Large intestine (tissue), 3 donors: ENCODE results near the gene TMUB1. TPM values are rescaled to one million over a fixed set of nuclear protein-coding genes. Genes with fewer than 3 reads are reported as not detected.
A peak's percentile ranks its signal among the peaks of the same experiment; 100 is the strongest.

ENCODE experiments used
- DNase-seq, 2 donors: peaks; one replicate each; pipeline versions ENCODE4 v3.0.0 to v3.0.0-alpha.2; 2013
- H3K27ac ChIP-seq: one replicate; pipeline ENCODE4 v1.5.1; 2013; ENCODE audit warnings: low read length
- H3K27me3 ChIP-seq: 2 replicates; pipeline ENCODE4 v1.6.1; 2013; ENCODE audit warnings: low read length; ENCODE audit not compliant: control insufficient read depth, insufficient read depth
- H3K36me3 ChIP-seq: 2 replicates; pipeline ENCODE4 v1.6.1; 2013; ENCODE audit warnings: low read length; ENCODE audit not compliant: control insufficient read depth, insufficient read depth
- H3K4me1 ChIP-seq: one replicate; pipeline ENCODE4 v1.6.1; 2013; ENCODE audit warnings: low read length; ENCODE audit not compliant: control insufficient read depth, insufficient read depth
- H3K4me3 ChIP-seq: one replicate; pipeline ENCODE4 v1.5.1; 2013; ENCODE audit warnings: low read length
- H3K9me3 ChIP-seq: one replicate; pipeline ENCODE4 v1.6.1; 2013; ENCODE audit warnings: mild to moderate bottlenecking, low read depth, low read length, moderate library complexity; ENCODE audit not compliant: control insufficient read depth
- WGBS: methylation state at CpG from one replicate; pipeline ENCODE4 v1.1.5; 2013; ENCODE audit warnings: low lambda C conversion rate; ENCODE audit not compliant: insufficient coverage; 5-methylcytosine and 5-hydroxymethylcytosine counted together
- polyA plus RNA-seq: library from polyadenylated mRNA; unstranded; fragments of 120-200 nt; gene quantifications from one replicate; pipeline ENCODE4 v1.2.1, GENCODE V29; 2013

TMUB1 gene
- polyA plus RNA-seq, 1 donor, result 61.8 TPM

DNA sequence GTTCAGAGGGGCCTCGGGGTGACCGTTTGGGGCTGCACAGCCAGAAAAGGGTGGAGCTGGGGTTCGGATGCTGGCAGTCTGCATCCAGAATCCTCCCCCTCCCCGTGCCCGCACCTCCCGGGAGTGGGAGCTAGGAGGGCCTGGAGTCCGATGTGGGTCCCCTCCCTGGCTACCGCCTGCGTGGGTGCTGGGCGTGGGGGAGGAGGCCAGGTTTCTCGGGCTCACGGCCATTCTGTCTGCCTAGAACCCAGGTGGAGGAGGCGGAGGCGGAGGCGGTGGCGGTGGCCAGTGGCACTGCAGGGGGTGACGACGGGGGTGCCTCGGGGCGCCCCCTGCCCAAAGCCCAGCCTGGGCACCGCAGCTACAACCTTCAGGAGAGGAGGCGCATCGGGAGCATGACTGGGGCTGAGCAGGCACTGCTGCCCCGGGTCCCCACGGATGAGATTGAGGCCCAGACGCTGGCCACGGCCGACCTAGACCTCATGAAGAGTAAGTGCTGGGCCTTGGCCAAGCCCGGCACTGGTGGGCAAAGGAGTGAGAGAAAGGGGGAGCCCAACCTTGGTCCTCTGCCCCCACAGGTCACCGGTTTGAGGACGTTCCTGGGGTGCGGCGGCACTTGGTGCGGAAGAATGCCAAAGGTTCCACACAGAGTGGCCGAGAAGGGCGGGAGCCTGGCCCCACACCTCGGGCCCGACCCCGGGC, 16.9 kb downstream of the TMUB1 start:
- no CpG with 5 or more reads among the region's 39 CpGs for WGBS
- no peak overlapping the region for H3K4me3 ChIP-seq
- DNase-seq, result no peak
- H3K27ac ChIP-seq, result no peak overlapping the region
- no peaks in the 10 kb centered on the region for H3K27me3 ChIP-seq
- peaks cover 17% of the 10 kb centered on the region for H3K4me1 ChIP-seq
- H3K9me3 ChIP-seq, result no peaks in the 10 kb centered on the region
- H3K36me3 ChIP-seq, result peaks cover 71% of the 10 kb centered on the region

DNA sequence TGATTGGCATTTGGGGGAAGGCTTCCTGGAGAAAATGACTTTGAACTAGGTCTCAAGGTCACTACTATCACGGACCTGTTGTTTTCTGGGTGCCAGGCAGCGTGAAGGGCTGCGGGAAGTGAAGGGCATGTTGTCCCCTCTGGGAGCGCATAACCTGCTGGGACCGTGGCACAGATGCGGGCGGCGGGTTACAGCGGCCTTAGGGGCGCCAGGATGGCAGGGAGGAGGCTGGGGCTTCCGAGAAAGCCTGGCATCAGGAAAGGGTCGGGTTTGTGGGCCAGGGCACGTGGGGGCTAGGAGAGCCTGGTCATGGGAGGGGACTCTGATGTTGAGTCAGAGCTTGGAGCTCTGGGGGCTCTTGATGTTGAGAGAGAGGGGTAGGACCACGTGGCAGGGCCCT, 17.8 kb downstream of the TMUB1 start:
- Histone ChIP-seq H3K9me3 (no peaks in the 10 kb centered on the region), H3K4me1 (peaks cover 27% of the 10 kb centered on the region), H3K27me3 (no peaks in the 10 kb centered on the region), H3K36me3 (peaks cover 62% of the 10 kb centered on the region), H3K27ac (no peak overlapping the region), H3K4me3 (no peak overlapping the region)
- WGBS, result no CpG with 5 or more reads among the region's 14 CpGs
- no peak for DNase-seq

DNA sequence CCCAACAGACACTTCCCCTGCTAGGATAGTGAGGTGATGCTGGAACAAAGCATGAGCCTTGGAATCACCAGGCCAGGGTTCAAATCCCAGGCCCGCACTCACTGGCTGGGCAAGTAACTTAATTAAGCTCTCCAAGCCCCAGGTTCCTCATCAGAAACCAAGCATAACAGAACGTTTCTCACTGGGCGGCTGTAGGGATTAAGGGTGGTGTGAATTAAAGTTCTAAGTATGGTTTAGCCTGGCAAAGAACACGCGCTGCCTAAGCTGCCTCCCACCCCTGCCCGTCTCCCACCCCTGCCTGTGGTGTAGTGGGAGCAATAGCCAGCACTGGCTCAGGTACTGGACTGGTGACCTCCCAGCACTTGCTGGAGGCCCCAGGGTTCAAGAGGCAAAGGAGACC, 18.3 kb downstream of the TMUB1 start:
- H3K9me3 ChIP-seq, result no peaks in the 10 kb centered on the region
- peaks cover 56% of the 10 kb centered on the region for H3K36me3 ChIP-seq
- DNase-seq, result no peak
- no peak overlapping the region for H3K27ac ChIP-seq
- WGBS, result no CpG with 5 or more reads among the region's 6 CpGs
- H3K4me3 ChIP-seq, result no peak overlapping the region
- H3K27me3 ChIP-seq, result no peaks in the 10 kb centered on the region
- H3K4me1 ChIP-seq, result peaks cover 30% of the 10 kb centered on the region

DNA sequence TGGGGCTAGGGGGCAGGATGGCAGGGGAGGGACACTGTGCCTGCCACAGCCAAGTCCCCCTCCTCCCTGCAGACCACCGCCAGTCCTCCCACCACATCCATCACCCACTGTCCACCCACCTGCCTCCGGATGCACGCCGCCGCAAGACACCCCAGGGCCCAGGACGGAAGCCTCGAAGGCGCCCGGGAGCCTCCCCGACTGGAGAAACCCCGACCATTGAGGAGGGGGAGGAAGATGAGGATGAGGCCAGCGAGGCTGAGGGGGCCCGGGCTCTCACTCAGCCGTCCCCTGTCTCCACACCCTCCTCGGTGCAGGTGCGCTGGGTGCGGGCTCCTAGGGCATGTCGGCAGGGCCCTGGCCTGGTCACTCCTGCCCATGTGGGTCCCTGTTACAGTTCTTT, 18.8 kb downstream of the TMUB1 start:
- no peak overlapping the region for H3K27ac ChIP-seq

DNA sequence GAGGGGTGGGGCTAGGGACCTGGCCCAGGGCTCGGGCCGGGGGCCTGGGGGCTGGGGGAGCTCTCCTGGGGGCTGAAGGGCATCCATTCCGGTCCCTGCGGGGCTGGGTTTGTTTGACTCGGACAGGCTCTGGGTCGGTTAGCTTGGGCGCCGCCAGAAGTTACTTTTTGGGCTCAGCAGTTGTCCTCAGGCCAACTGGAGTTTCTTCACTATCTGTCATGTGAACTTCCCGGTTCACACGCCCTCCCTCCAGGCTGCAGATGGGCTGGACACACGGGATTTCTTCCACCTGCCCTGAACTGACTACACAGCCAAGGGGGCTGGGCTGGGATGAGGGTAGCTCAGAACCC, 20.1 kb downstream of the TMUB1 start:
- peak in 1 of 2 donors; percentile 64 for DNase-seq
- peaks cover 41% of the 10 kb centered on the region for H3K36me3 ChIP-seq
- WGBS, result no CpG with 5 or more reads among the region's 11 CpGs

More for the DNA sequence above, 18.8 kb downstream of the TMUB1 start:
- Histone ChIP-seq H3K4me1 (peaks cover 30% of the 10 kb centered on the region), H3K9me3 (no peaks in the 10 kb centered on the region), H3K27me3 (no peaks in the 10 kb centered on the region), H3K4me3 (no peak overlapping the region), H3K36me3 (peaks cover 51% of the 10 kb centered on the region)
- WGBS, result no CpG with 5 or more reads among the region's 18 CpGs
- no peak for DNase-seq

DNA sequence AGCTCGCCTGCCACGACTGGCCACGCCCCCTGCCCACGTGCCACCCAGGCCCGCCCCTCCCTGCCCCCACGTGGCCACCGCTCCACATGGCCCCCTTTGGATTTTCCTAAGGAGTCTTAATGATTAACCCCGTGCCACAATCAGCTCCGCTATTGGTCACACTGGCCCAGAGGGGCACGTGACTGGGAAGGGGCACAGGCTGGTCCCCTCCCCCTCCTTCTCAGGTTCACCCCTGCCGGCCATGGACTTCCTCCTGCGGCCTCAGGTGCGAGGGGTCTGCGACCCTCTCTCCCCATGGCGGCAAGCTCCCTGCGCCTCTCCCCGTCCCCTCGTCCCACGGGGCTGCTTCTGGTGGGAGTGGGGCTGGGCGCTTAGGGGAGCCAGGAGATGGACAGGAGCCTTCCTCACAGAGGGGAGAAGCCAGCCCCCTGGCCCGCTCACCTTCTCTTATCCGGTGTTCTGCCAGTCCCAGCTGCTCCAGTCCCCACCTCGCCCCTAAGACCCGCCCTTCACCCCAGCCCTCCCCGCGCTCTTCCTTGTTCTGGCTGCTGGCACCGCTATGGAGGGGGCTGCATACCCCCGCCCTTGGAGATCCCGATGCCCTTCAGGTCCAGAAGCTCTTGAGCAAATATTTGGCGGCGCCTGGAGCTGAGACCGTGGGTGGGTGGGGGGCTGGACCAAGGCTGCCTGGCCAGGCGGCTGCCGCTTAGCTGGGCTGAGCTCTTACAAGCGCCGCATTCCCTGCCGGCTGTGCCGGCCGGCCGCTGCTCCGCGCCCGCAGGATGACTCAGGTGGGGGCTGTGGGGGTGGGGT, 20.7 kb downstream of the TMUB1 start:
- Histone ChIP-seq H3K36me3 (peaks cover 36% of the 10 kb centered on the region), H3K9me3 (no peaks in the 10 kb centered on the region), H3K4me3 (peak overlapping the region; percentile 78), H3K27ac (peak overlapping the region; percentile 79), H3K4me1 (peaks cover 41% of the 10 kb centered on the region), H3K27me3 (no peaks in the 10 kb centered on the region)
- WGBS, result no CpG with 5 or more reads among the region's 43 CpGs
- peak; percentile 93 to 96 for DNase-seq

More for the DNA sequence above, 20.1 kb downstream of the TMUB1 start:
- peak overlapping the region; percentile 78 for H3K4me3 ChIP-seq
- no peaks in the 10 kb centered on the region for H3K9me3 ChIP-seq
- H3K4me1 ChIP-seq, result peaks cover 40% of the 10 kb centered on the region
- no peaks in the 10 kb centered on the region for H3K27me3 ChIP-seq
- peak overlapping the region; percentile 79 for H3K27ac ChIP-seq

DNA sequence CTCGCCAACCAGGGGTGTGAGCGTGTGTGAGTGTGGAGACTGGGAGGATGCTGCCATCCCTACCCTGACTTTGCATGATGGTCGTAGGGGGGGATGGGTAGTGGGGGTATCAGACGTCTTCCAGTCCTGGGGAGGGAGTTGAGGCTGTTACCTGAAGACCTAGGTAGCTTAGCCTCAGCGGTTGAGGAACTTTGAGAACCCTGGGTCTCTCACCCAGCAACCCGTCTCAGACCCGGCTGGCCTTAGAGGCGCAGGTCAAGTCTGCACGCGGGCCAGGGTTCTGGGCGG, 21.2 kb downstream of the TMUB1 start:
- H3K36me3 ChIP-seq, result peaks cover 30% of the 10 kb centered on the region
- no peak overlapping the region for H3K27ac ChIP-seq
- H3K27me3 ChIP-seq, result no peaks in the 10 kb centered on the region
- H3K9me3 ChIP-seq, result no peaks in the 10 kb centered on the region
- peaks cover 43% of the 10 kb centered on the region for H3K4me1 ChIP-seq
- no CpG with 5 or more reads among the region's 11 CpGs for WGBS
- peak overlapping the region; percentile 0 for H3K4me3 ChIP-seq
- DNase-seq, result no peak

DNA sequence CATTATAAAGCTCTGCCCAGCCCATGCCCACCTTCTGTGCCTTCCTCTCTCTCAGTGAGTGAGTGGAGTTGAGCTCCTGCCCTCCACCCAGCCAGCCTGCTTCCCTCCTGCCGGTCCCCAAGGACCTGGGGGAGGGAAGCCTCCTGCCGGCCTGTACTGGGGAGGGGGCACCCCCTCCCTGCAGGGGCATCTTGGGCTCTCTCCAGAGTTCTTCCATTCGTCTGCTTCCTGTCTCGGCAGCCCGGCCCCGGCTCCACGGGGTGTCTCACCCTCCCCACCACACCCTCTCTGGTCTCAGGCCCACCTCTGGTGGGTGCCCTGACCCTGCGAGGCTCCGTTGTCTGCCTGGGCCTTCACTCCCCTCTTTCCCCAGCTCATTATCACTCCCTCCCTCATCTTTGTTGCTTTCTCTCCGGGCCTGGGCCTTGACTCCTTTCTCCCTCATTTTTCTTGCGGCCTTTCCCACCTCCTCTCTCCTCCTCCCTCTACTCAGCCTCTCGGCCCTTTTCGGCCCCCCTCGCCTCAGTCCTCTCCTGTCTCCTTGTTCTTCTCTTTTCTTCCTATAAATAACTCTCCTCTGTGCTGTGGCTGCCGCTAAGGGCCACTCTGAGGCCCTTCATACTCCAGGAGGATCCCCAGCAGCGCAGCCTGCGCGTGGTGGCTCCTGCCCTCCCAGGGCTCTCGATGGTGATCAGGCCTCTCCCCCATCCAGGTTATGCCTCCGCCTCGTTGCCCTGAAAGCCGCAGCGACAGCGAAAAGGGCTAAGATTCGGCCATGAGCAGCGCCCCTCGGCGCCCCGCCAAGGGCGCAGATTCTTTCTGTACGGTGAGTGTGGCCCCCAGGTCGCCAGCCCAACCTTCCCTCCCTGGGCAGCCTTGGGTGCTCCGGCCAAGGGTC, 21.8 kb downstream of the TMUB1 start:
- H3K4me3 ChIP-seq, result no peak overlapping the region
- DNase-seq, result no peak

DNA sequence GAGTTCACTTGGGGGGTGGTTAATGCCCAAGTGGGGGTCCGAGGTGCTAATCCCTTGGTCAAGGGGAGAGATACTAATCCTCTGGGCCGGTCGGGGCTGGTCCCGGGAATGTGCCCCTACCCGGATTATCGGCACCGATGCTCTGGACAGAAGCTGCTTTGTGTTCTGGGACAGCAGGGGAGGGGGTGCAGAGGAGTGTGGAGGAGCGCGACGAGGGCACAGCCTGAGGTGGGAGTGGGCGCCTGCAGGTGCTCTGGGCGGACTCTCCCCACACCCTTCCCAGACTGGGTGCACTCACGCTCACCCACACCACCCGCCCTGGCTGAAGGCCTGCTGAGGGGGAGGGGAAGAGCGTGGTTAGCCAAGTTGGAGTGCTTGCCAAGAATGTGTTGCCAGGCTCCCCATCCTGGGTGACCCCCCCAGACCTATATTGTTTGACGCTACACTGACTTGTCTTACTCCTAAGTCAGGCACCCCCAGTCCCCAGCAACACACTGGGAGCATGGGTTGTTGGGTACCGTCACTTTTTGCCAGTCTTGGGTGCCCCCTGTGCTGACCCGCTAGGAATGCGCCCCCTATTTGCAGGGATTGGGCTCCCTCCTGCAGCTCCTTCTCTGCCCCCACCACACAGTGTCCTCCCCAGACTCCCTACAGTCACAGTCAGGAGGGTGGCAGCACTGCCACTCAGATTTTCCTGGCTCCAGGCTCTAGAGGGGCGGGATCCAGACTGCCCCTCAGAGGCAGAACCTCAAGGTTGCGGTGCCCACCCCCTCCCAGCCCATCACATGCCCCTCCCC, 22.7 kb downstream of the TMUB1 start:
- H3K4me3 ChIP-seq, result peak overlapping the region; percentile 89
- no peaks in the 10 kb centered on the region for H3K27me3 ChIP-seq
- H3K9me3 ChIP-seq, result no peaks in the 10 kb centered on the region
- DNase-seq, result peak in 1 of 2 donors; percentile 48
- peaks cover 16% of the 10 kb centered on the region for H3K36me3 ChIP-seq
- peaks cover 52% of the 10 kb centered on the region for H3K4me1 ChIP-seq
- no CpG with 5 or more reads among the region's 21 CpGs for WGBS
- H3K27ac ChIP-seq, result no peak overlapping the region

More for the DNA sequence above, 21.8 kb downstream of the TMUB1 start:
- no peaks in the 10 kb centered on the region for H3K9me3 ChIP-seq
- H3K27ac ChIP-seq, result no peak overlapping the region
- H3K4me1 ChIP-seq, result peaks cover 49% of the 10 kb centered on the region
- peaks cover 24% of the 10 kb centered on the region for H3K36me3 ChIP-seq
- 62% methylated on average over 3 of the region's 33 CpGs for WGBS
- H3K27me3 ChIP-seq, result no peaks in the 10 kb centered on the region

DNA sequence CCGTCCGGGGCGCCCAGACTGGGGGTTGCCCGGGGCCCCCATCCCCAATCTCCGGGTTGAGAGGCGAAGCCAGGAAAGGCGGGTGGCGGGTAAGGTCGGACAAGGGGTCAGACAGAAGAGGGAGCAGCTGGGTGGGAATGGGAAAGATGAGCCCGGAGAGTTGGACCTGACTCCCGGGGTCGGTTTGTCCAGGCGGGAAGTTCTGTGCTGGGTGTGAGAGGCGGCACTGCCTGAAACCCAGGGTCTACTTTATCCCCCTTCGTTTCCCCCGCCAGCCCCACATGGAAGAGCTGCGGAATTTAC, 23.2 kb downstream of the TMUB1 start:
- Histone ChIP-seq H3K36me3 (peaks cover 10% of the 10 kb centered on the region), H3K27ac (peak overlapping the region; percentile 96), H3K4me1 (peaks cover 52% of the 10 kb centered on the region), H3K27me3 (no peaks in the 10 kb centered on the region), H3K4me3 (peak overlapping the region; percentile 89), H3K9me3 (no peaks in the 10 kb centered on the region)
- no CpG with 5 or more reads among the region's 17 CpGs for WGBS
- no peak for DNase-seq
